K562 (cell line): ENCODE data around the gene NAIF1. TPM values are rescaled to one million over a fixed set of nuclear protein-coding genes. Genes with fewer than 3 reads are reported as not detected.

Source experiments
- BRD9 ChIP-seq: fragments of 450-650 bp; IDR thresholded peaks from 2 replicates; pipeline ENCODE4 v1.6.1; 2018; ENCODE audit warnings: low read depth; ENCODE audit not compliant: partially characterized antibody
- ERF ChIP-seq: fragments of 450-650 bp; formaldehyde crosslinking; IDR thresholded peaks from 2 replicates; pipeline ENCODE4 v1.4.0; 2020; ENCODE audit warnings: mild to moderate bottlenecking, mixed read lengths
- FOXA1 ChIP-seq: fragments of 450-650 bp; IDR thresholded peaks from 2 replicates; pipeline ENCODE4 v1.6.1; 2016; ENCODE audit warnings: mild to moderate bottlenecking, borderline replicate concordance
- HDAC3 ChIP-seq: fragments of 450-650 bp; IDR thresholded peaks from 2 replicates; pipeline ENCODE4 v1.6.1; 2018; ENCODE audit warnings: borderline replicate concordance, mild to moderate bottlenecking, moderate library complexity; ENCODE audit not compliant: partially characterized antibody
- KDM5B ChIP-seq: fragments of 200-600 bp; sonication (generic); IDR thresholded peaks from 2 replicates; pipeline ENCODE4 v1.6.1; 2012; ENCODE audit warnings: low read depth, mild to moderate bottlenecking, moderate library complexity, low read length, control low read depth, inconsistent platforms; ENCODE audit not compliant: insufficient replicate concordance
- MED1 ChIP-seq: sonication (generic); formaldehyde crosslinking; IDR thresholded peaks from 2 replicates; pipeline ENCODE4 v1.8.1; 2023; ENCODE audit warnings: missing genetic modification reagents, borderline replicate concordance
- MTA3 ChIP-seq: fragments of 450-650 bp; formaldehyde crosslinking; IDR thresholded peaks from 2 replicates; pipeline ENCODE4 v1.6.1; 2017; ENCODE audit warnings: mild to moderate bottlenecking, borderline replicate concordance
- NCOA6 ChIP-seq: fragments of 450-650 bp; IDR thresholded peaks from 2 replicates; pipeline ENCODE4 v1.6.1; 2017; ENCODE audit warnings: mild to moderate bottlenecking
- NONO ChIP-seq, 2 experiments: fragments of 200-400 bp in 1 of 2; fragments of 450-650 bp in 1 of 2; formaldehyde crosslinking in 1 of 2; IDR thresholded peaks; 2 replicates each; pipeline ENCODE4 v1.6.1; 2017; ENCODE audit warnings: low read depth in 2 of 2, mild to moderate bottlenecking in 2 of 2, moderate library complexity in 2 of 2, low read length in 1 of 2
- POLR2G ChIP-seq: fragments of 200-400 bp; formaldehyde crosslinking; IDR thresholded peaks from 2 replicates; pipeline ENCODE4 v1.6.1; 2017; ENCODE audit warnings: low read depth, mild to moderate bottlenecking, antibody characterized with exemption, low read length, moderate library complexity
- TCF3 ChIP-seq: sonication (generic); formaldehyde crosslinking; IDR thresholded peaks from 2 replicates; pipeline ENCODE4 v1.4.0; 2020; ENCODE audit warnings: mild to moderate bottlenecking, missing genetic modification reagents
- TCF7 ChIP-seq: sonication (generic); IDR thresholded peaks from 2 replicates; pipeline ENCODE4 v1.6.1; 2016; ENCODE audit warnings: antibody characterized with exemption, borderline replicate concordance
- TGIF2 ChIP-seq: sonication (generic); formaldehyde crosslinking; IDR thresholded peaks from 2 replicates; pipeline ENCODE4 v1.8.1; 2022; ENCODE audit warnings: mild to moderate bottlenecking, missing genetic modification reagents, moderate library complexity
- ZNF197 ChIP-seq: fragments of 200-800 bp; sonication (Bioruptor generic); IDR thresholded peaks from 2 replicates; pipeline ENCODE4 v1.6.1; 2016; ENCODE audit warnings: low read depth, missing genetic modification characterization, missing compliant biosample characterization
- ZNF212 ChIP-seq: fragments of 450-650 bp; formaldehyde crosslinking; IDR thresholded peaks from 2 replicates; pipeline ENCODE4 v1.4.0; 2020; ENCODE audit warnings: mild to moderate bottlenecking
- ZNF217 ChIP-seq: sonication (generic); formaldehyde crosslinking; IDR thresholded peaks from 2 replicates; pipeline ENCODE4 v1.8.0; 2022; ENCODE audit warnings: mild to moderate bottlenecking, missing genetic modification reagents
- ZNF583 ChIP-seq: fragments of 250-450 bp; sonication (Bioruptor Pico); IDR thresholded peaks from 2 replicates; pipeline ENCODE4 v1.4.0; 2020
- polyA plus RNA-seq, 8 experiments: library from polyadenylated mRNA; depleted of rRNA in 4 of 8; stranded (reverse) in 5 of 8; unstranded in 3 of 8; fragments of >200 nt; fragmentation: Nextera tagmentation in 2 of 8; fragmentation: Illumina TruSeq in 1 of 8; extraction: Ambion mirVana in 2 of 8; extraction: Trizol in 1 of 8; gene quantifications; 2 replicates each; pipeline versions ENCODE4 v1.2.1 to v1.2.3, GENCODE V29; 2011 to 2014; ENCODE audit warnings: inconsistent platforms in 1 of 8, missing spikeins in 1 of 8
- total RNA-seq, 7 experiments: library from RNA; depleted of rRNA in 6 of 7; stranded (reverse); fragments of >200 nt in 6 of 7; fragmentation: Illumina TruSeq in 2 of 7; extraction: Trizol in 2 of 7; gene quantifications; 2 replicates each; pipeline versions ENCODE4 v1.2.1 to v1.2.3, GENCODE V29; 2011 to 2021; ENCODE audit warnings: low replicate concordance in 1 of 7
- TF ChIP-seq, protein P1 (sequence below): sonication (generic); formaldehyde crosslinking; IDR thresholded peaks from 2 replicates; pipeline ENCODE4 v1.5.0; 2020; ENCODE audit warnings: missing genetic modification reagents
- TF ChIP-seq, protein P2 (sequence below): fragments of 250-450 bp; sonication (Bioruptor Pico); IDR thresholded peaks from 2 replicates; pipeline ENCODE4 v1.5.0; 2020; ENCODE audit warnings: mild to moderate bottlenecking, borderline replicate concordance
- TF ChIP-seq, protein P3 (sequence below): conservative IDR thresholded peaks from 2 replicates; pipeline ENCODE4 v1.6.1; 2011; ENCODE audit warnings: low read depth, mild to moderate bottlenecking, low read length; ENCODE audit not compliant: control insufficient read depth
- TF ChIP-seq, protein P4 (sequence below): sonication (generic); formaldehyde crosslinking; IDR thresholded peaks from 2 replicates; pipeline ENCODE4 v1.8.1; 2023; ENCODE audit warnings: mild to moderate bottlenecking, missing genetic modification reagents

Gene NAIF1
- total and polyA plus RNA-seq, 9 of the 15 experiments (the other 6 are each of a cell fraction or from before 2014, with no cell fraction given): 4.8 to 26.6 (median 17.2) TPM

DNA sequence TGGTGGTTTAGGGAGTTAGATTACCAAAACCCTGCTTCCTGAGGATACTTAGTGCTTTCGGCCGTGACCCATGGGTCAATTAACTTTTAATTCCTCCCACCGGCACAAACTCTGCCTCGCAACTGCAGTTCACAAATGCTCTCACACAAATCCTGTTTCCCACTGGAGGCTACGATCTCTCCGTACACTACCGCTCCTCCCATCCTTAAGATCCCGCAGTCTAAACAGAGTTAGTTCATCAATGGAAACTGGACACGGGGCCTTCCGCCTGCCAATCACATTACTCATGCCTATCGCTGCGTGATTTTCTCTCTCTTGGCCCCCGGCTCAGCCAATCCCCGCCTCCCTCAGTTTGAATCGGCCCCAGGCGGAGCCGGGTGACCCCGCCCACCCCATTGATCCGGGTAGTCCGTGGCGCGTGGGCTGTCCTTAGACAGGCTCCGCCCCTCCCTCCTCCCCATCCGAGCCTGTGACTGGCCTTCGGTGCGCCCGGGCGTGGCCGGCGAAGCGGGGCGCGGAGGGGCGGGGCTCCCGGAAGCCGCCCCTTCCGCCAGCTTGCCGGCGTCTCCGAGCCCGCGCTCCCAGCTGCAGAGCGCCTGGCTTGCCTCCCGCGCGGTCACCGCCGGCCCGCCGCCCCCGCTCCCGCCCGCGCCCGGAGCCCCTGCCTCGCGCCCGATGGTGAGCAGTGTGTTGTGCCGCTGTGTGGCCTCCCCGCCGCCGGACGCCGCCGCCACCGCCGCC lies 695 bp upstream of the NAIF1 start, which contains the start of gene SLC25A25 (continued):
- TF ChIP-seq, protein P1, sequence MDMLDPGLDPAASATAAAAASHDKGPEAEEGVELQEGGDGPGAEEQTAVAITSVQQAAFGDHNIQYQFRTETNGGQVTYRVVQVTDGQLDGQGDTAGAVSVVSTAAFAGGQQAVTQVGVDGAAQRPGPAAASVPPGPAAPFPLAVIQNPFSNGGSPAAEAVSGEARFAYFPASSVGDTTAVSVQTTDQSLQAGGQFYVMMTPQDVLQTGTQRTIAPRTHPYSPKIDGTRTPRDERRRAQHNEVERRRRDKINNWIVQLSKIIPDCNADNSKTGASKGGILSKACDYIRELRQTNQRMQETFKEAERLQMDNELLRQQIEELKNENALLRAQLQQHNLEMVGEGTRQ (CRISPR knock-in tag): peak; percentile 46; the same call in 1 of the 2 replicates
- TF ChIP-seq POLR2G: peak; percentile 93
- no peak for TF ChIP-seq ZNF583 (CRISPR knock-in tag)
- TF ChIP-seq ZNF212 (CRISPR knock-in tag): no peak
- peak in 1 of 2 experiments; percentile 72; a peak in 2 of 4 replicates for TF ChIP-seq NONO (IDR thresholded peaks at IDR 0.05; ENCODE audit: low read depth in 2 of 2, low read length in 1 of 2)
- TF ChIP-seq FOXA1: no peak
- TF ChIP-seq, protein P2, sequence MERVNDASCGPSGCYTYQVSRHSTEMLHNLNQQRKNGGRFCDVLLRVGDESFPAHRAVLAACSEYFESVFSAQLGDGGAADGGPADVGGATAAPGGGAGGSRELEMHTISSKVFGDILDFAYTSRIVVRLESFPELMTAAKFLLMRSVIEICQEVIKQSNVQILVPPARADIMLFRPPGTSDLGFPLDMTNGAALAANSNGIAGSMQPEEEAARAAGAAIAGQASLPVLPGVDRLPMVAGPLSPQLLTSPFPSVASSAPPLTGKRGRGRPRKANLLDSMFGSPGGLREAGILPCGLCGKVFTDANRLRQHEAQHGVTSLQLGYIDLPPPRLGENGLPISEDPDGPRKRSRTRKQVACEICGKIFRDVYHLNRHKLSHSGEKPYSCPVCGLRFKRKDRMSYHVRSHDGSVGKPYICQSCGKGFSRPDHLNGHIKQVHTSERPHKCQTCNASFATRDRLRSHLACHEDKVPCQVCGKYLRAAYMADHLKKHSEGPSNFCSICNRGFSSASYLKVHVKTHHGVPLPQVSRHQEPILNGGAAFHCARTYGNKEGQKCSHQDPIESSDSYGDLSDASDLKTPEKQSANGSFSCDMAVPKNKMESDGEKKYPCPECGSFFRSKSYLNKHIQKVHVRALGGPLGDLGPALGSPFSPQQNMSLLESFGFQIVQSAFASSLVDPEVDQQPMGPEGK: no peak
- no peak for TF ChIP-seq MED1 (CRISPR knock-in tag)
- 0 out of 2 replicates have a peak, but pooled peaks have one; percentile 69 for TF ChIP-seq ERF (CRISPR knock-in tag)
- no peak for TF ChIP-seq ZNF217 (CRISPR knock-in tag)
- no peak for TF ChIP-seq TGIF2 (CRISPR knock-in tag)
- TF ChIP-seq, protein P3, sequence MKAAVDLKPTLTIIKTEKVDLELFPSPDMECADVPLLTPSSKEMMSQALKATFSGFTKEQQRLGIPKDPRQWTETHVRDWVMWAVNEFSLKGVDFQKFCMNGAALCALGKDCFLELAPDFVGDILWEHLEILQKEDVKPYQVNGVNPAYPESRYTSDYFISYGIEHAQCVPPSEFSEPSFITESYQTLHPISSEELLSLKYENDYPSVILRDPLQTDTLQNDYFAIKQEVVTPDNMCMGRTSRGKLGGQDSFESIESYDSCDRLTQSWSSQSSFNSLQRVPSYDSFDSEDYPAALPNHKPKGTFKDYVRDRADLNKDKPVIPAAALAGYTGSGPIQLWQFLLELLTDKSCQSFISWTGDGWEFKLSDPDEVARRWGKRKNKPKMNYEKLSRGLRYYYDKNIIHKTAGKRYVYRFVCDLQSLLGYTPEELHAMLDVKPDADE: no peak; the same call in 1 of the 2 replicates
- TF ChIP-seq MTA3: peak; percentile 22
- no peak for TF ChIP-seq TCF3 (CRISPR knock-in tag)
- TF ChIP-seq TCF7: no peak
- no peak for TF ChIP-seq HDAC3
- no peak for TF ChIP-seq NCOA6
- TF ChIP-seq, protein P4, sequence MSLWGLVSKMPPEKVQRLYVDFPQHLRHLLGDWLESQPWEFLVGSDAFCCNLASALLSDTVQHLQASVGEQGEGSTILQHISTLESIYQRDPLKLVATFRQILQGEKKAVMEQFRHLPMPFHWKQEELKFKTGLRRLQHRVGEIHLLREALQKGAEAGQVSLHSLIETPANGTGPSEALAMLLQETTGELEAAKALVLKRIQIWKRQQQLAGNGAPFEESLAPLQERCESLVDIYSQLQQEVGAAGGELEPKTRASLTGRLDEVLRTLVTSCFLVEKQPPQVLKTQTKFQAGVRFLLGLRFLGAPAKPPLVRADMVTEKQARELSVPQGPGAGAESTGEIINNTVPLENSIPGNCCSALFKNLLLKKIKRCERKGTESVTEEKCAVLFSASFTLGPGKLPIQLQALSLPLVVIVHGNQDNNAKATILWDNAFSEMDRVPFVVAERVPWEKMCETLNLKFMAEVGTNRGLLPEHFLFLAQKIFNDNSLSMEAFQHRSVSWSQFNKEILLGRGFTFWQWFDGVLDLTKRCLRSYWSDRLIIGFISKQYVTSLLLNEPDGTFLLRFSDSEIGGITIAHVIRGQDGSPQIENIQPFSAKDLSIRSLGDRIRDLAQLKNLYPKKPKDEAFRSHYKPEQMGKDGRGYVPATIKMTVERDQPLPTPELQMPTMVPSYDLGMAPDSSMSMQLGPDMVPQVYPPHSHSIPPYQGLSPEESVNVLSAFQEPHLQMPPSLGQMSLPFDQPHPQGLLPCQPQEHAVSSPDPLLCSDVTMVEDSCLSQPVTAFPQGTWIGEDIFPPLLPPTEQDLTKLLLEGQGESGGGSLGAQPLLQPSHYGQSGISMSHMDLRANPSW (CRISPR knock-in tag): no peak
- TF ChIP-seq BRD9: peak; percentile 53
- peak; percentile 67 for TF ChIP-seq KDM5B
- no peak for TF ChIP-seq ZNF197
